DMS53 (cell line): Measurements from ENCODE around the gene TMEM242.
"Not testable (repeated sequence)": the region's sequence is repeated elsewhere in the genome, so short reads cannot be mapped to it uniquely, and the experiment has no call there.

Experiments used
- DNase-seq: peaks from one replicate; lab custom pipeline; 2025; lab: John Stamatoyannopoulos, UW

Gene TMEM242

DNA sequence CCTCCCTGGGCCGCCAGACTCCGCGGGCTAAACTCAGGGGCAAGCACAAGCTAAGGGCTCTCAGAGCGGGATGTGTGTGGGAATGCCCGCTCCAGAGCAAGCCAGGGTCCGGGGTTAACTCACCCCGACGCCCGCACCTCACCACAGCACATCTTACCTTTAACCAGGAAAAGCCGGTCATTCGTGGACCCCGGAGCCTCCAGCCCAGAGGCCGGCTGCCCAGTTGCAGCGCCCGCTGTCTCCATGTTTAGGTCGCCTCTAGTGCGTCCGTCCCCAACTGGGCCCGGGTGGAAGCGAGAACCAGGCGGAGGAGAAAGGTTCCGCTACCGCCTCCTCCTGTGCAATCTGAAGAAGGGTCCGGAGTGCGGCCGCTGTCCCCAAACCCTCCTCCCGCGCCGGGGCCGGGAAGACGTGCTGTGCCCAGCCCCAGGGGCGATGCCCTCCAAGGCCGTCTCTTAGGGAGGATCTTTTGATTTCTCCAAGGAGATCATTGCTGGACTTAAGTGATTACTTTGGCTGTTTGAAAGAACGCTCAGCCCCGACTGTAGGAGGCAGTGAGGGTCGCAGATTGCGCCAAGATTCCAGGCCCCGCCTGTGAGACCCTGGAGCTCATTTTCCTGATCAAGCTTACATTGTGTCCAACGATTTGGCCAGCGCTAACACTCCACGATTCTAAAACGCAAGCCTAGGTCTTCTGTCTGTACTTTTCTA lies at the start of gene TMEM242:
TMEM242 (minus strand) TSS at position 265 of the 711 bp plus-strand sequence; CDS start at position 245, 20 bp downstream.
- DNase-seq: no peak

GRCh38 chr6:157372501-157373280 lies 49.4 kb upstream of the TMEM242 start:
- no peak for DNase-seq

GRCh38 chr6:157370755-157371154 lies 47.4 kb upstream of the TMEM242 start:
- DNase-seq: no peak

GRCh38 chr6:157368359-157369049 lies 45.2 kb upstream of the TMEM242 start:
- no peak for DNase-seq

- DNase-seq: no peak
Observed at GRCh38 chr6:157366648-157367047, 43.3 kb upstream of the TMEM242 start.

DNA sequence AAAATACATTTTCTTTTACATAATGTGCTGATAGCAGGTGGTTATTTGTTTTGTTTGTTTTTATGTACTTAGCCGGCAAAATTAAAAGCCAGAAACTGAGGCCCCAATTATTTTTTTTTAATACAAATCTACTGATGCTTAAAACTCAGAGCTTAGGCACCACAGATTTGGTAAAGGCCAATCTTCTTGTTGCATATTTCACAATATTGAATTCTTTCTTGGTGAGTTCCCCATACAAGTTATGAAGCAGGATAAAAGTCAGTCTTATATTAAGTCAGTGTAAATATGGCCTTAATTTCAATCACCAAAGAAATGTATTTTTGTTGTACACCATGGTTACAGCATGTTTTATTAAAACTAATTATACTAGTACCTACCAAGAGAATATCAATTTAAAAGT lies 41.4 kb upstream of the TMEM242 start:
- no peak for DNase-seq

GRCh38 chr6:157361886-157362285 lies 38.6 kb upstream of the TMEM242 start:
- no peak for DNase-seq

DNA sequence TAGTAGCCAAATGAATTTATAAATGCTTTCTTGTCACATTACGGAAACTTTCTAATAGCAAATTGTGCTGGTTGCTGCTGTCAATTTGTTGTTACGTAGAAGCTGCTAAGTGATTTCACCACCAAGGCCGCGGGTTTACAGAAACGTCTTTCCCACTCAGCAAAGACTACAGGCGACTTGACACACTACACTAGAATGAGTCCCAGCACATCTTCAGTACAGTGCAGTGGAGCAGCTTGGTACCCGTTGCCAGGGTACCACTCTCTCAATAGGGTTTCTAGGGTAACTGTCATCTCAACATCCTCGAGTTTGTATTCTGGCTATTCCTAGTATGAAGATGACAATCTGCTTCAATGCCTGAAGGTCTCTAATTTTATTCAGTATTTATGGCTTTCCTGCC lies 35.0 kb upstream of the TMEM242 start:
- no peak for DNase-seq

DNA sequence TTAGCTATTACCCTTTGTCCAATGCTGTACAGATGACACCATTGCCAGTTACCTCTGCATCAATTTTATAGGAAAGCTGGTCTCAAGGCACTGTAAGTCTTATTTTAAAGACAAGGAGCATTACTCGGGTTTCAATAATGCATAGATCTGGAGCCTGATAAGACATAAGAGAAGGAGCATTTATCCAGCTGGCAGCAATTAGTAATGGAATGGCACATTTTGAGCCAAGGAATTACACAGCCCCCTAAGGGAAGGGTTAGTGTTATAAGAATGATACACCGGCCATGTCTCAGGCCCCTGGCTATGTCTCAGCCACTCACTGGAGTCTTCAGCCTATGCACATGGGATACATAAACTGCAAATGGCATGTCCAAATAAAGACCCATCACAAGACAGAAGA lies 23.1 kb upstream of the TMEM242 start:
- DNase-seq: no peak

GRCh38 chr6:157343732-157344131 lies 20.4 kb upstream of the TMEM242 start:
- DNase-seq: no peak

DNA sequence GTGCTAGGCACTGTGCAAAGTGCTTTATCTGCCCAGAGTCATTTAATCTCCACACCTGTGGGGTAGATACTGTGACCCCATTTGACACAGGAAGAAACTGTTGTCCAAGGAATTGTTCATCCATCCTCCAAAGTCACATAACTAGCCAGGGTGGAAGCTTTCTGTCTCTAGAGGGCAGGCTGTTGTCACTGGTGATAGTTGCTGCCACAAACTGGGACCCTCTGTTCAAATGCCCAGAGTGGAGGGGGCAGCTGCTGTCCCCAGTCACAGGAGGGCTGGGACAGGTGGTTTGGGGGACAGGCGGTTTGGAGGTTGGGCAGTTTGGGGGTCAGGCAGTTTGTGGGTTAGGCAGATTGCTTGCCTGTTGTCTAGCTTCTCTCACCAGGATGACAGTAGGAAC lies 16.1 kb upstream of the TMEM242 start:
- no peak for DNase-seq

DNA sequence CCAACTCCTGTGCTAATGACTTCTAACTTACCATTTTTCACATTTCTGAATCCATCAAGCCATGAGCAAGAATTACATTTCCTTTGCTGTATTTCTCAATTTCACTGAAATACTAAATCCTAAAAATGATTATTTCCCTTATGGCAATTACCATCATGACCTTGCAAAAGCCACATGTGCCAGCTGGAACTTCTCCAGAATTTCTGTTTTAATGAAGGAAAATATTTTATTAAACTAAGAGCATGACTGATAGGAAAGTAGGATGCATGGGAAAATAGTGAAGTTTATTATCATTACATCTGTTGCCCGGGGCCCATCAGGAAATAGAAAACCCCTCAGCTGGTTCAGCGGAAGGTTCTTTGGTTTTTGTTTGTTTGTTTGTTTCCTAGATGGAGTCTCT lies 14.4 kb upstream of the TMEM242 start:
- DNase-seq: no peak

GRCh38 chr6:157337276-157337675 lies 14.0 kb upstream of the TMEM242 start:
- DNase-seq: not testable (repeated sequence)

DNA sequence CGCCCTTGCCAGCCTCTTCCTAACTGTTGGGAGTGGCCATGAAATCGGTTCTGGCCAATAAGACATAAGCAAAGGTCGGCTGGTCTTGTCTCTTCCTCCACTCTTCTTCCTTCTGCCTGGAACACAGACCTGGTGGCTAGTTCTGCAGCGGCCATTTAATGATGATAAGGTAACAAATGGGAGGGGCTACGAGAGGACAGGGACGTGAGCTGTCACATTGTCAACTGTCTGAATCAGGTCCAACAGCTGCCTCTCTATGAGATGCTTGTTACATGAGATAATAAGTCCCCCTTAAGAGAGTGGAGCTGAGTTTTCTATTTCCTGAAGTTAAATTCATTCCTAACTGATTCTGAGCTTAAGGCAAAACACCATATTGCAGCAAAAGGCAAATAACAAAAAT lies 12.5 kb upstream of the TMEM242 start:
- peak; percentile 6 for DNase-seq

GRCh38 chr6:157333956-157334355 lies 10.6 kb upstream of the TMEM242 start:
- no peak for DNase-seq

- DNase-seq: no peak
Observed at GRCh38 chr6:157333537-157333936, 10.2 kb upstream of the TMEM242 start.

DNA sequence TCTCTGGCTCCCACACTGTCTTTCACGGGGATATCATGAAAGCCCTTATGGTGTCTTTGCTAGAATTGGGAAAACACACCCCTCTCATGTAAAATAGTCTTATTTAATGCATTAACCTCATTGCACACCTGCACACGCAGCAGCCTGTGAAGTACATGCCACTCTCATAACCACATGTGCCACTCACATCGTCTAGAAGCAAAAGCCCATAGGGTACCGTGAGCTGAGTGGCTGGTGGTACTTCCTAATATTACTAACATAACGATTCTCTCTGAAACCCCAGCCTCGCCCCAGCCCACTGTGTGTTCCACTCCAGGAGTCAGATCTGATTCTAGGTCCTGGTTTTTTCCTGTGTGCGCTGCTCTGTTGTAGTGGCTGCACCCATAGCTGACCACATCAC lies 9.5 kb upstream of the TMEM242 start:
- no peak for DNase-seq

GRCh38 chr6:157330831-157331230 lies 7.5 kb upstream of the TMEM242 start:
- DNase-seq: no peak

DNA sequence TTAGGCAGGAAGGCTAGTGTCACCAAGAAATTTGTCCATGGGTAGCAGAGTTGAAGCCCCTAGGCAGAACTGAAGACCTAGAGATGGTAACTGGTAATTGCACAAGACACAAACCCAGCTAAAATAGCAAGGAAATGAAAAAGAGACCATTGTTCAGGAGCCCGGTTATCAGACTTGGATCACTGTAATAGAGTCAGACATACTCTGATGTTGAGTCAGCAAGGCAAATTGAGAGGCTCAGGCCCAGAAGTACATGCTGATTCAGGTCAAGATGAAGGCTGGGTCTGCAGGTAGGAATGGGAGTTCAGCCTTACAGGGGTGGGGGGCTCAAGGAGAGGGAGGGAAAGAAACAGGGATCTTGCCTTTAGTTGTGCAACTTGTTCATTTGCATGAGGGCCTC lies 6.5 kb upstream of the TMEM242 start:
- no peak for DNase-seq

DNA sequence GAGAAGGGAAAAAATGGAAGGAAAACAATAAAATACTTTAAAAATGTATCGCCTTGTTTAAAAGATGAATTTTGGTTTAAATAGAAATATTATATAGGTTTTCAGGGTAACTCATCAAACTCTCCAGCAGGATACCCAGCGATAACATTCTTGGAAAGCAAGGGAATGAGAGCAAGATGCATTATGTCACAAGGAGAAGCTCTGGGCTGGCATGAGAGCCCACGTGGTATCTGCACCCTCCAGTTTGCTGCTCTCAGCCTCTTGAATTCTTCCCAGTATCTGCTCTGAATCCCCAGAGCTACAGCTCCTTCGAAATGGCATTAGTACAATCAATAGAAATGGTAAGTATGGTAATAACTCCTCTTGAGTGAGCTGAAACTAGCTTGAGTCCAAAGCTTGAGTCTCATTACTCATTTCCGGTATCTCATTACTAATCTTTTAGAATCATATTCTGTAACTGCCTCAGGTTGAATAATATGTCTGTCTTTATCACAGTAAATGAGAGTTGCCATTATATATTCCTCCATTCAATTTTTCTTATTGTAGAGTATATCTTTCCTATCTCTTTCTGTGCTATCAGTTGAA lies 4.9 kb upstream of the TMEM242 start:
- DNase-seq: no peak

- no peak for DNase-seq
Observed at GRCh38 chr6:157326979-157327378, 3.7 kb upstream of the TMEM242 start.

- peak; percentile 13 for DNase-seq
Observed at GRCh38 chr6:157325069-157325805, 1.9 kb upstream of the TMEM242 start.
